HCT116 (cell line): ENCODE measurements around the gene GSTK1.

ENCODE experiments used
- CTCF ChIP-seq, 3 experiments: fragments of 200-600 bp in 1 of 3; sonication (generic) in 1 of 3; IDR thresholded peaks in 2 of 3; conservative IDR thresholded peaks in 1 of 3; 2 replicates each; pipeline ENCODE4 v1.5.1; 2012 to 2017; ENCODE audit warnings: low read depth in 2 of 3, low read length in 2 of 3, antibody characterized with exemption in 1 of 3, borderline replicate concordance in 1 of 3, control low read depth in 1 of 3, mild to moderate bottlenecking in 1 of 3, mixed read lengths in 1 of 3, mixed run types in 1 of 3, moderate library complexity in 1 of 3; ENCODE audit not compliant: insufficient read depth in 1 of 3
- EZH2 ChIP-seq: fragments of 200-600 bp; sonication (generic); IDR thresholded peaks from 2 replicates; pipeline ENCODE4 v1.6.1; 2017; ENCODE audit warnings: antibody characterized with exemption, mixed run types
- EZH2phosphoT487 ChIP-seq: fragments of 200-600 bp; IDR thresholded peaks from 2 replicates; pipeline ENCODE4 v1.6.1; 2018; ENCODE audit warnings: antibody characterized with exemption, borderline replicate concordance
- POLR2A ChIP-seq: IDR thresholded peaks from 2 replicates; pipeline ENCODE4 v1.7.0; 2011; ENCODE audit warnings: borderline replicate concordance; ENCODE audit not compliant: insufficient read depth, insufficient read length; ENCODE audit errors: extremely low read depth
- POLR2AphosphoS5 ChIP-seq: IDR thresholded peaks from 2 replicates; pipeline ENCODE4 v1.6.1; 2011; ENCODE audit warnings: mild to moderate bottlenecking, low read depth, low read length, moderate library complexity
- SIN3A ChIP-seq: IDR thresholded peaks from 2 replicates; pipeline ENCODE4 v1.6.1; 2012; ENCODE audit warnings: low read depth
- SP1 ChIP-seq: IDR thresholded peaks from 2 replicates; pipeline ENCODE4 v1.6.1; 2012; ENCODE audit warnings: low read depth
- YY1 ChIP-seq: IDR thresholded peaks from 2 replicates; pipeline ENCODE4 v1.6.1; 2011; ENCODE audit warnings: low read length, low read depth, moderate library complexity, mild to moderate bottlenecking; ENCODE audit not compliant: insufficient replicate concordance; ENCODE audit errors: extremely low read depth
- TF ChIP-seq, protein P1 (sequence below): IDR thresholded peaks from 2 replicates; pipeline ENCODE4 v1.6.1; 2011; ENCODE audit warnings: mild to moderate bottlenecking, low read length, moderate library complexity; ENCODE audit not compliant: insufficient replicate concordance; ENCODE audit errors: extremely low read depth

DNA sequence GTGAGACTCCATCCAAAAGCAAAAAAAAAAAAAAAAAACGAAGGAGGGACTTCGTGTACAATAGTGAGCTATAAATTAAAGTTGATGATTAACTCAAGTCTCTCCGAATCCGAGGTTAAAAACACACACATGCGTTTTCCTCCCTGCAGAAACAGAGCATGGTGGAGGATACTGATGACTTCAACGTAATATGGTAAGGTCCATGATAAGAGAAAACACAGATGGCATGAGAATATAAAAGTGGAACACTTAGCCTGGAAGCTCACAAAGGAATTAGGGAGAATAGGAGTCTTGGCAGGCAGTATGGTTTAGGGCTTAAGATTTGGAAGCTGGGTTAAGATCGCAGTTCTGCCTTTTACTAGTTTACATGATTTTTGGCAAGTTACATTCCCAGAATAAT lies 20.1 kb upstream of the GSTK1 start:
- no peak for TF ChIP-seq POLR2AphosphoS5
- no peak for TF ChIP-seq CTCF (IDR thresholded peaks at IDR 0.05 in 2 of 3, conservative IDR thresholded peaks at IDR 0.05 in 1 of 3; ENCODE audit: borderline replicate concordance in 1 of 3, insufficient read depth in 1 of 3, low read depth in 2 of 3, low read length in 2 of 3)
- no peak for TF ChIP-seq POLR2A
- TF ChIP-seq EZH2phosphoT487, result no peak
- TF ChIP-seq SIN3A, result no peak
- TF ChIP-seq EZH2, result no peak
- TF ChIP-seq, protein P1, sequence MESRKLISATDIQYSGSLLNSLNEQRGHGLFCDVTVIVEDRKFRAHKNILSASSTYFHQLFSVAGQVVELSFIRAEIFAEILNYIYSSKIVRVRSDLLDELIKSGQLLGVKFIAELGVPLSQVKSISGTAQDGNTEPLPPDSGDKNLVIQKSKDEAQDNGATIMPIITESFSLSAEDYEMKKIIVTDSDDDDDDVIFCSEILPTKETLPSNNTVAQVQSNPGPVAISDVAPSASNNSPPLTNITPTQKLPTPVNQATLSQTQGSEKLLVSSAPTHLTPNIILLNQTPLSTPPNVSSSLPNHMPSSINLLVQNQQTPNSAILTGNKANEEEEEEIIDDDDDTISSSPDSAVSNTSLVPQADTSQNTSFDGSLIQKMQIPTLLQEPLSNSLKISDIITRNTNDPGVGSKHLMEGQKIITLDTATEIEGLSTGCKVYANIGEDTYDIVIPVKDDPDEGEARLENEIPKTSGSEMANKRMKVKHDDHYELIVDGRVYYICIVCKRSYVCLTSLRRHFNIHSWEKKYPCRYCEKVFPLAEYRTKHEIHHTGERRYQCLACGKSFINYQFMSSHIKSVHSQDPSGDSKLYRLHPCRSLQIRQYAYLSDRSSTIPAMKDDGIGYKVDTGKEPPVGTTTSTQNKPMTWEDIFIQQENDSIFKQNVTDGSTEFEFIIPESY, result no peak
- TF ChIP-seq YY1, result no peak
- TF ChIP-seq SP1, result no peak
